CMK (cell line): ENCODE measurements around the gene CHRNA5.
A peak's percentile ranks its signal among the peaks of the same experiment; 100 is the strongest.
"Not testable (repeated sequence)": the region's sequence is repeated elsewhere in the genome, so short reads cannot be mapped to it uniquely, and the experiment has no call there.

Experiments
- DNase-seq: peaks from one replicate; pipeline ENCODE4 v3.0.0-alpha.2; 2010; ENCODE audit warnings: low read depth

CHRNA5 gene

DNA sequence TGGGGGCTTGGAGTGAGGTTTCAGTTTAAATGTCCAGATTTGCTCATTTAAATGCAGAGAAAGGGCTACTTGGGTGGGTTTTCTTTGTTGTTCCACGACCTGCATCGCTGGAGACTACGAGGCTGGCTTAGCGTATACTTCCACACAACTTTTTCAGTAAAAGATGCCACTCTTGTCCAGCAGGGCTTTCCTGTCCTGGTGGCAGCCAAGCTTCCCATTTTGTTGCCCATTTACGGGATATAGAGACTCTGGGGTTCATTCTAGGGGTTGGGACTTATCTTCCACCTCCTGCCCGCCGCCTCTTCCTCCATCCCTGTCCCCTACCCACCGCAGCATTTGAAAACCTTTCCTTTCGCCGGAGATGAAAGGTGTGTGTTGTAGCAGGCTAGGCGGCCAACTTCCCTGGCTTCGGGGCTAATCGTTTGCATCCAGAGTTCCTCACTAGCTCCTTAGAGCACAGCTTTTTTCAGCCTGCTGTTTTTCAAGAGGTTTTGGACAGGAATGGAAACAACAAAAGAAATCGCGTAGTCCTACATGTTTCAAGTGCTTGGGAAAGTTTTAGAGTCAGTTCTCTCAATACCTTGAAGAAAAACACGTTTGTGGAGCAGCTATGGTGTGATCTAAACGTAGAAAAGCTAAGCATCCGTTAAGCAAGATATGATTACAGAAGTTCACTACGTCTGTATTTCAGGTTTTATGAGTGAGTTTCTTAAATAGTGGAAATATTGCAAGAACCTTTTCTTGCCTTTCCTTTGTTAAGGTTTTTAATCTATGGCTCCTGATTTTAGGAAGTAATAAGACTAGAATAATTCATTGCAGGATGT, 843 bp downstream of the CHRNA5 start:
- DNase-seq, result no peak

DNA sequence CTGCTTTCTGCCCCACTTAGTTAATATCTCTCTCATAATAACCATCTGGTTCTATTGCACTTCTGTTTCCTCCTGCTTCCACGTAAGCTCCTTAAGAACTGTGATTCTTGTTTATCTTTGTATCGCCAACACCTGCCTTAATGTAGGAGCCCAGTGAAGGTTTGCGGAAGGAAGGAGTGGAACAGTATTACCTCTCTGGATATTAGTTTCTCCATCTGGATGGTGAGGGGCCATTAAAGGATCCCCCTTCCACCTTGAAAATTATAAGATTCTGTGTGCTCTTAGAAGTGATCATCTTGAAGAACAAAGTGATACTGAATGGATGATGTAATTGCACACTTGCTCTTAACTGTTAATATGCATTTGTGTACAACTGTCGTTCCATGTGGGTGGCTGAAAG, 2.2 kb downstream of the CHRNA5 start:
- no peak for DNase-seq

DNA sequence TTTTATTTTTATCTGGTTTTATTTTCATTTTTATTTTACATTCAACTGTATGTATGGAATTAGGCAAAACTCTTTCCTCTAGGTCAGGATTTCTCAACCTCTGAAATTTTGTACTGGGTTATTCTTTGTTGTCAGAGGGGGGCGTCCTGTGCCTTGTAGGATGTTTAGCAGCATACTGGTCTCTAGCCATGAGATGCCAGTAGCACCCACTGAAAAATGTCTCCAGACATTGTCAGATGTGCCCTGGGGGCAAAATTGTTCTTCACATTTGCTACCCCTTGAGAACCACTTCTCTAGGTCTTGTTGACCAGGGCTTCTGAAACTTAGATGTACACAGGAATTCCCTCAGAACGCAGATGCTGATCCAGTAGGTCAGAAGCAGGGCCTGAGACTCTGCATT, 5.4 kb downstream of the CHRNA5 start:
- DNase-seq, result no peak

DNA sequence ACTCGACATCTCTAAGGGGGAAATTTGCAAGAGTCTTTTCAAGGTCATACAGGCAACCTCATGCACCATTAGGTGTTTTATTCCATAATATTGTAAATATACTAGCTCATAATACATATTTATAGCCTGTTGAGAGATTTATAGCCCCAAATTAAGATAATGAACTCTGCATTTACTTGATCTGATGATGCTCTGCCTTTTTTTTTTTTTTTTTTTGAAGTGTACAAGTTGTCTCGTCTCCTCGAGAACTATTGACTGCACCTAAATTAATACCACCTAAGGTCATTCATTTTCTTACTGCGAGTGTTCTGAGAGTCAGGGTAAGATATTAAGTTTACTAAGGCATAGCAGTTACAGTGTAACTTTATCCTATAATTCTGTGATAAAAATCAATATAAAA, 6.1 kb downstream of the CHRNA5 start:
- no peak for DNase-seq

DNA sequence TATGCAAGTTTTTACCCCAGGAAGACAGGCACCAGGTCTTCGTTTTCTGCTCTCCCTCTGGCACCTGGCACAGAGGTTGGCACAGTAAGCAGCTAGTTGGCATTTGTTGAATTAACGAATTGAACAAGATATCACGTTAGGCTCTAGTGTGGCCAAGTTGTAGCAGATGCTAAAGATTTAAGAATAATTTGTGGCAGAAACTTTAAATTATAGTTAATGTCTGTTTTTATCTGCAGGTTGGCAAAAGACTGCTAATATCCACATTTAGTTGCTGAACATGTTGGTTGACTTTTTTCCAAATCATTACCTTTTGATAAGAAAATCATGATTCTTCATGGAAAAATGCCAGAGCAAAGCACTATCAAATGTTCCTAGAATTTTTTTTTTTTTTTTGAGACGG, 8.1 kb downstream of the CHRNA5 start:
- no peak for DNase-seq

DNA sequence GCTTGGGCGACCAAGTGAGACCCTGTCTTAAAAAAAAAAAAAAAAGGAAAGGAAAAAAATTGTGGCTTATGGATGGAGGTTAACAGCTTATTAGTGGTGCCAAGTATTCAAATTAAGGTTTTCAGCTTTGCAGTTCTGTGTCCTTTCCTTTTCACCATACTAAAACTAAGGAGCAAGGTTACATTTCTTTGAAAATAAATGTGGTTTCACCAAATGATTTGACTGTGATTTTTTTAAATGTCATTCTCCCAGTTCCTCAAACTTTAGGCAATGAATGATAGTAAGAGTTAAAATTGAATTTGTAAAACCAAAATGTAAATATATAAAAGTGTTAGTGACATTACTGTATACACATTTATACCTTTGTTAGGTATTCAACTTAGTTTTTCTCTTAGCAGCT, 9.6 kb downstream of the CHRNA5 start:
- no peak for DNase-seq

DNA sequence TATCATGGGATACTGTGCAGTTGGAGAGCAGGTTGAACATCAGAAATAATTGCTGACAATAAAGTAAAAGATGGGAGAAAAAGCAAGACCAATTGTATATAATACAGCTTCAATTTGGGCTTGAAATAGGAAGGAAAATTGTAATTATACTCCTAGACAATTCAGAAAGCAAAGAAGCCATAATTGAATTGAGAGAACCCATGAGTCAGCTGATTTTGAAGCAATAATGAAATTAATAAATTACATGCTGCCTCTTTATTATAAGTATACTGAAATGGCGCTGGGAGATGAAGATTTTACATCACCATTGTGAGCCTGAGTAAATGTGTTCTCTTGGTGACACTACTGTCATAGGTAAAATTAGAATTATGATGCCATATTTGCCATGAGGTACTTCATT, 32.3 kb downstream of the CHRNA5 start:
- DNase-seq, result no peak

DNA sequence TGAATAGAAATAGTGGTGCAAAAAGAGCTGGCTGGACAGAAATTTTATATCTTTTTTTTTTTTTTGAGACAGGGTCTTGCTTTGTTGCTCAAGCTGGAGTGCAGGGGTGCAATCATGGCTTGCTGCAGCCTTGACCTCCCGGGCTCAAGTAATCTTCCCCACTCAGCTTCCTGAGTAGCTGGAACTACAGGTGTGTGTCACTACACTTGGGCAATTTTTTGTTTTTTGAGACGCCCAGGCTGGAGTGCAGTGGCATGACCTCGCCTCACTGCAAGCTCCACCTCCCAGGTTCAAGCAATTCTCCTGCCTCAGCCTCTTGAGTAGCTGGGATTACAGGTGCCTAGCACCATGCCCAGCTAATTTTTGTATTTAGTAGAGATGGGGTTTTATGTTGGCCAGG, 33.0 kb downstream of the CHRNA5 start:
- DNase-seq, result no peak

DNA sequence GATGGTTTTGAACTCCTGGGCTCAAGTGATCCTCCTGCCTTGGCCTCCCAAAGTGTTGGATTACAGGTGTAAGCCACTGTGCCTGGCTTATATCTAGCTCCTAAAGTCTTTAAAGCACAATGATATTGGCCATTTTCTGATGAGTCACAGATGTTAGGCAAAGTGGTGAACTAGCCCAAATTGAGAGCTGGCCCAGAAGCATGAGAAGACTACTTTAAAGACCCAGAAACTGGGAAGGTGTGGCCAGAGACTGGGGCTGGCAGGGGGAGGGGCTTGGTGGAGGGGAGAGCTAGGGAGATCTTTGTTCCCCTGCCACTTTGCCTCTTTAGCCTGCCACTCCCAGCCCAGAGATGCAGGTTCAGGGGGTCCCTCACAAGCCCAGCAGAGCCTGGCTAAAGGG, 33.9 kb downstream of the CHRNA5 start:
- DNase-seq, result no peak

DNA sequence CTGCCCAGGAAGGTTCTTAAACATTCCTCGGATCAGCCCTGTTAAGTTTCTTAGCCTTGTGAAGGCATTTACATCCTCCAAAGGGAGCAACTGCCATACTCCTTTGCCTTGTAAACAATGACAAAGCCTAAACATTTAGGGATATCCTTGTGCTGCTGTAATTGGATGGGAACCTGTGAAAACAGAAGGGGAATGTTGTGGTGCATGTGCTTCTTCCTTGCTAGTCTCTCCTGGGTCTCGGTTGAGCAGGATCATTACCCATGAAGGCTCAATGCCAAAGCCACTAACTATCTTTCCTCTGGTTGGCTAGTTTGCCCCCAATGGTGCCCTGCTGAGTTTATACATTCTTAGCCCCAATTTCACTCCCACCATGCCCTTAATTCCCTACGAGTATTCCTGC, 38.1 kb downstream of the CHRNA5 start:
- no peak for DNase-seq

DNA sequence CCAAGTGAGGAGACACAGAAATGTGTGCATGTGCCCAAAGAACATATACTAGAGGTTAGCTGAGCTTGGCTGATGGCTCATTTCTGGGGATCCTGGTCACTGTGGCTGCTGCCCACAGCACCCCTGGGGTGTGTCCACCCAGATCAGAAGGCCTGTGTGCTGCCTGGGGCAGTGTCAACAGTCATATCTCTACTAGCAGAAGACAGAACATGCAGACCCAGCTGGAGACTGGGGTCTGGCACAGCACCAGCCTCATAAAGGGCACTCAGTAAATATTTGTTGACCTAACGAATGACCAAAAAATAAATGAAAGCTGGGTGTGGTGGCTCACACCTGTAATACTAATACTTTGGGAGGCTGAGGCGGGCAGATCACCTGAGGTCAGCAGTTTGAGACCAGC, 39.1 kb downstream of the CHRNA5 start:
- DNase-seq, result no peak

DNA sequence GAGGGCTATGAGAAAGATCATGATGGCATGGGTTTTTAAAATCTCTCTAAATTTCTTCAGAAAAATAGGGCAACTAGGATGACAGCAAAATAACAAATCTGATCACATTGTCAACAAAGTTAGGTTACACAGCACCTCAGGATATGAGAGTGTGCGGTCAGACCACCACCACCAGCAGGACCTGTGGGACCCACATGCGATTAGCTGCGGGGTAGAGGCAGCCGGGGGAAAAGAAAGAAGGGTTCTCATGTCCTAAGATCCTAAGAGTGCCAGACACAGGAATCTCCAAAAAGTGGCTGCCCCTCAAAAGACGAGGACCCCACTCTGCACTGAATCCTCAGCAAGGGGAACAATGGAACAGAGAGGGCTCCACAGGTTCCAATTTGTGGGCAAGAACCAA, 39.9 kb downstream of the CHRNA5 start:
- DNase-seq, result no peak

DNA sequence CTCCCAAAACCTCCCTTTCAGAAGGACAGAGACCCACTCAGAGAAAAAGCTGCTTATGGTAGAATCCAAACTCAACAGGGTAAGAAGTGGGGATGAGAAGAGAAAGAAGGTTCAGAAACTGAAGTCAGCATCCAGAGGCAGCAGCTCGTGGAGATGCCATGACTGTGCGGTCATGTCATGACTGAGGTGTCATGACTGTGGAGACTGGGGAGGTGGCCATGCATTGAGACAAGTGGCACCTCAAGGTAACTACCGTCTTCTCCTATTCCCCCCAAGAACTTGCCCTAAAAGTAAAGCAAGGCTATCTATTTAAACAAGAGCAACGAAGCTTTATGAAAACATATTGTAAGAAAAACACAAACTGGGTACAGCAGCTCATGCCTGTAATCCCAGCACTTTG, 40.4 kb downstream of the CHRNA5 start:
- DNase-seq, result no peak

DNA sequence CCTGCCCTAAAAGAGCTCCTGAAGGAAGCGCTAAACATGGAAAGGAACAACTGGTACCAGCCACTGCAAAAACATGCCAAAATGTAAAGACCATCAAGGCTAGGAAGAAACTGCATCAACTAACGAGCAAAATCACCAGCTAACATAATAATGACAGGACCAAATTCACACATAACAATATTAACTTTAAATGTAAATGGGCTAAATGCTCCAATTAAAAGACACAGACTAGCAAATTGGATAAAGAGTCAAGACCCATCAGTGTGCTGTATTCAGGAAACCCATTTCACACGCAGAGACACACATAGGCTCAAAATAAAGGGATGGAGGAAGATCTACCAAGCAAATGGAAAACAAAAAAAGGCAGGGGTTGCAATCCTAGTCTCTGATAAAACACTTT, 44.2 kb downstream of the CHRNA5 start:
- DNase-seq, result not testable (repeated sequence)

DNA sequence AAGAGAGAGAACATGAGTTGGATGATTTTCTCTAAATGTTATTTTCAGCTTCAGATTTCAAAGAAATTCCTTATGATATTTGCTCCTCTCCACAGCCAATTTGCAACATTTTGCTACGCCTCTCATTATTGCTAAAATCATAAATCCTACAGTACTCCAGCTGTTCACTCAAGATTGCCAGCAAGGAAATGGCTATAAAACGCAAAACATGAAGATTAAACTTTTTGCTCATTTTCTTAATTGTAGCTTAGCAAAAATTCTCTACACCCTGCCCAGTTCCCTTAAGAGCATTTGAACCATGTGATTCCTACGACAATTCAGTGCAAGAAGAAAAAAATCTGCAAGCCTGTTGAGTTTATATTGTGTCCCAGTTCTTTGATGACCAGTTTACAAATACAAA, 48.7 kb downstream of the CHRNA5 start:
- DNase-seq, result no peak

DNA sequence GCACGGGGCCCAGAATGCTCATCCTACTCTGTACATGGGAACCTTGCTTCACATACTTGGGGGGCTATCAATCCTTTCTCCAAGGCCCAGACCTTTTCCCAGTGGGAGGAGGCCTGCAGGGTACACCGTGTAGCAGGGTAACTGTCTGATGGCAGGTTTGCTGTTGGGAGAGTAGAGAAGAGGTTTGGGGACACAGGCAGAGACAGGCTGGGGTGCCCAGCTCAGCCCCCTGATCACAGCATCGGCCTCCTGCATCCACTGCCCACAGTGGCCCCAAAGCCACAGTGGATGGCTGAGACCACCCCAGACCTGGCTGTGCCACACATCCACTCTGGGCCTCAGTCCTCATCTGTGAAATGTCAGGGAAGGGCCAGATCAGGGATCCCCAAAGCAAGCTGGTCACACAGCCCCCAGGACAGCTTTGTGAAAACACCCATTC, 49.9 kb downstream of the CHRNA5 start:
- DNase-seq, result no peak

DNA sequence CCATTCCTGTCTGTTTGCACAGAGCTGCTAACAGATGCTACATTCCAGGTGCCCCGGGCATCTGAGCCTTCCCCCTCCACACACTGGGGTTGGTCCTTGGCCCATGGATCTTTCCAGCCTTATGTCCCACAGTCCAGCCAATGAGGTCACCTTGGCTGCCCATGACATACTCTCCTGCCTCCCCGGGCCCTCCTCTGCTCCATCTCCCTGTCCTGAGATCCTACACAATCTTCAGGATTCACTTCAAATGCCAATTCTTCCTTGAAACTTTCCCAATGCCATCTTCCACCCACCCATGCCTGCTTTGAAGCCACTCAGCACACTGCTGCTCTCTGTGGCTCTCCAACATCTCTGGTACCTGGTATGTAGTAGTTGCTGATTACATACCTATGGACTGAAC, 51.2 kb downstream of the CHRNA5 start:
- DNase-seq, result no peak

DNA sequence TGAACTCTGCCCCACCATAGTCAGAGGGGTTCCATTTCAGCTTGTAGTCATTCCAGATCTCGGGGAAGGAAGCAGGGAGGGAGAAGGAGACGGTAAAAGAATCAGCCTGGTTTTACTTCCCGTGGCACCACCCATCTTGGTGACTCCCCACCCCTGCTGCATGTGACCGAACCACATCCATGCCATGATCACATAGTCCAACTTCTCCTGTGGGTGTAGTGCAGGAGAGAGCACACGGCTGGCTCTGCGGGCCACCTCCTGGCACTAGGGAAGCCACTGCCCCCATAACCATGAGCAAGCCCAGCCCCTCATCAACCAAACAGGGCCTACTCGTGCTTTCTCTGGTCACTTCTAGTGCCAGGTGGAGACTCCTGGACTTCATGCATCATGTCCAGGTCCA, 51.8 kb downstream of the CHRNA5 start:
- no peak for DNase-seq

DNA sequence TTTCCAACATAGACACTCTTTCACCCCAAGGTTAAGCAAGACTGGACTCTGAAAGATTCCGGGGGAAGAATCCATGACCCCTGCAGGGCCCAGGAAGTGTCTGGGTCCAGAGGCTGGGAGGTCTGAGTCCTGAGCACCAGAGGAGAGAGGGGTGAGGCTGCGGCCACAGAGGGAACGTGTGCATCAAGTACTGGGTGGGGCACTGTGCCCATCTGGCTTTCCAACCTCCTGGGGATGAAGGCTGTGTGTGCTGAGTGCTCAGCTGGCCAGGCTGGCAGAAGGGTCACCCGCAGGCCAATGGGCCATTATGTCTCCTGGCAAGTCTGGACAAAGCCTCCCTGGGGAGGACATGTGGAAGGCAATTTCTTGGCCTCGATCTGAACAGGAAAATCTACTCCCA, 52.2 kb downstream of the CHRNA5 start:
- DNase-seq, result no peak

DNA sequence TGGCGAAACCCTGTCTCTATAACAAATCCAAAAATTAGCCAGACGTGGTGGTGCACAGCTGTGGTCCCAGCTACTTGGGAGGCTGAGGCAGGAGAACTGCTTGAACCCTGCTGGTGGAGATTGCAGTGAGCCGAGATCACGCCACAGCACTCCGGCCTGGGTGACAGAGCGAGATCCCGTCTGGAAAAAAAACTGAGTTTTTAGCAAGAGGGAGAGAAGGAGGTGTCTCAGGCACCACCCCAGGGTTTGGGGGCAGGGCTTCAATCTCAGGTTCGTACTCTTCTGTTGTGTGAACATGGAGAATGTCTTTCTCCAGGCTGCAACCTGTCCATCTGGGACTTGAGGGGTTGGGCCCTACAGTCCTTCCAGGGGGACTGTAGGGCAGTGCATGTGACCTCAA, 52.7 kb downstream of the CHRNA5 start:
- no peak for DNase-seq

DNA sequence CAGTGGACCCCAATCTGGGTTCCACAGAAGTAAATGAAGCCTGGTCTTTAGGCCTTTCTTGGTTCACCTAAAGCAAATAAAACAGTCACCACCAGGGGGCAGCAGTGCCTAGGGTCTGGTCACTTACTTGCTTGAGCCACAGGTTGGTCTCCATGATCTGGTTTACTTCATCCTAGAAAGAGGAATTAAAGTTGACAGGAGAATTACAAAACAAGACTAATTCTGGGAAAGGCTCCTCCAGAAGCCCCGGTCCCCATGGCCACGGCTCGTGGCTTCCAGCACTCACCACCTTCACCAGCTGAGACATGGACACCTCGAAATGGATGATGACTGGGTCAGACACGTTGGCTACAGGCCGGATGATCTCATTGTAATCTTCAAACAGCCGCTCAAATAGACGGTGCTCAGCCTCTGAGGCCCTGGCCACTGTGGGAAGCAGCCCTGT, 53.2 kb downstream of the CHRNA5 start:
- peak; percentile 57 for DNase-seq

DNA sequence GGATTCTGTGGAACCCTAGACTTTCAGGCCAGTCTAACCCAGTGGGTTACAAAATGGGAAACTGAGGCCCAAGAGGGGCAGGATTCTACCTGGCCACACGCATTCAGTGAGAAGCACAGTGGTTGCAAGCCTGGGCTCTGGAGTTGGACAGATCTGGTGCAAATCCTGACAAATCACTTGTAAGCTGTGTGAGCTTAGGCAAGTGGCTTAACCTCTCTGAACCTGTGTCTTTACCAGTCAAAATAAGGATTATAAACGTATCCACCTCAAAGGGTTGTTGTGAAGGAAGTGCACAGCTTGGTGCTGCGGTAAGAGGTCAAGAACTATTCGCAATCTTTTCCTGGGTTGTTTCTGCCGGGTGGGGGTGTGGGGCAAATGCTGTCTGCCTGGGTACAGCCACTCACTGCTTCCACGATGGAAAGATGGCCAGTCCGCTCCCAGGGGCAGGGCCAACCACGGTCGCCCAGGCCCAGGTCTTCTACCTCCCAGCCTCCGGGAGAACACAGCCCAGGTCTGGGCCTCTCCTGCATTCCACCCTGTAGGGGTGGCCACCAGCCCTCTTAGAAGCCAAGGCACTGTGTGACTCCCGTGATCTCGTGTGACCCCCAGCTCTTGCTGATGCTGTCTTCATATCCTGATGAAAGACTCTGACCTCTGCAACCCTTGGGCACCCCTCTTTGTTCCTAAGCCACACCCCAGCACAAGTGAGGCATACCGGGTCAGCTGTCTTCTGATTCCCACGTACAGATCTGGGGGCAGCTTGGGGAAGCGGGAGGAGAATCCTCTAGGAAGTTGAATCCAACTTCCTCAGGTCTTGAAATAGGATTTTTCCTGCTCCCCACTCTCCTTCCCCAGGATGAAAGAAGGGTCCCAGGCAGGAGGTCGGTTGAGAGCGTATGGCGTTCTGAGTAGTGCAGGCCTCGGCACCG, 54.0 kb downstream of the CHRNA5 start:
- DNase-seq, result no peak

DNA sequence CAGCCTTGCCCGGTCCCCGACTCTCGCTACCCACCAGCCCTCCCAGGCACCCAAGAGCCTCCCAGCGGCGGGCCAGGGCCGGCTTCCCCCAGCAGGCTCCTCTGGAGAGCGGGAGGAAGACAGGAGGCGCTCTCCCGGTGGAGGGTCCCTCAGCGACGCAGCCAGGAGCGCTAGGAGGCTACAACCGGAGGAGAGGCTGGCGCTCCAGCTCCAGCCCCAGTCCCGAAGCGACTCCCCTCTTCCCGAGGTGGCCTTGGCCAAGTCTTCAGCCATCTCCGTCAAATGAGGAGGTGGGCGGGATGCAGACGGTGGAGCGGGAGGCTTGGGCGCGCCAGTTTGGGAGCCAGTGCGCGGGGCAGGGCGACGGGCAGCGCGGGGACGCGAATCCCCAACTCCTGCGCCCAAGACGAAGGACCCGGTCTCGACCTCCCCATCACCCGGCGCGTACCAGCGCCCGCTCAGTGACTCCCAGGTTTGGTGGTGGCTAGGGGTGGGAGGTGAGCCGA, 54.8 kb downstream of the CHRNA5 start:
- no peak for DNase-seq
